Neural cell (in vitro differentiated cells): ENCODE results near the gene FAM53C. TPM values are rescaled to one million over a fixed set of nuclear protein-coding genes. Genes with fewer than 3 reads are reported as not detected.
"Not testable (repeated sequence)": the region's sequence is repeated elsewhere in the genome, so short reads cannot be mapped to it uniquely, and the experiment has no call there.

Experiments
- H2AFZ ChIP-seq: fragments of 200-600, 300-800 bp; sonication (generic), shearing (Covaris generic); 2 replicates; pipeline ENCODE4 v1.6.0; 2014; ENCODE audit warnings: low read depth, mild to moderate bottlenecking, antibody characterized with exemption, low read length, moderate library complexity
- H3F3A ChIP-seq: fragments of 200-600 bp; shearing (Covaris generic); 2 replicates; pipeline ENCODE4 v1.6.1; 2016; ENCODE audit warnings: mild to moderate bottlenecking, moderate library complexity, mixed read lengths, antibody characterized with exemption, low read length; ENCODE audit not compliant: insufficient read depth, poor library complexity, severe bottlenecking
- H3K27ac ChIP-seq: fragments of 200-600, 300-800 bp; sonication (generic), shearing (Covaris generic); 2 replicates; pipeline ENCODE4 v1.5.1; 2014; ENCODE audit warnings: mild to moderate bottlenecking, low read length, moderate library complexity
- H3K27me3 ChIP-seq: fragments of 300-800, 200-600 bp; sonication (generic), shearing (Covaris generic); 2 replicates; pipeline ENCODE4 v1.6.0; 2014; ENCODE audit warnings: mild to moderate bottlenecking, low read depth, low read length, moderate library complexity; ENCODE audit not compliant: insufficient read depth
- H3K36me3 ChIP-seq: fragments of 300-800, 200-600 bp; sonication (generic), shearing (Covaris generic); 2 replicates; pipeline ENCODE4 v1.5.1; 2014; ENCODE audit warnings: mild to moderate bottlenecking, antibody characterized with exemption, low read length, moderate library complexity; ENCODE audit not compliant: insufficient read depth
- H3K4me2 ChIP-seq: fragments of 300-800, 200-600 bp; sonication (generic), shearing (Covaris generic); 2 replicates; pipeline ENCODE4 v1.6.0; 2014; ENCODE audit warnings: mild to moderate bottlenecking, low read length
- H3K4me3 ChIP-seq: fragments of 300-800, 200-600 bp; sonication (generic), shearing (Covaris generic); 2 replicates; pipeline ENCODE4 v1.5.1; 2014; ENCODE audit warnings: mild to moderate bottlenecking, low read length, moderate library complexity
- H3K79me2 ChIP-seq: fragments of 200-600 bp; shearing (Covaris generic); replicated peaks from 2 replicates; pipeline ENCODE4 v1.6.0; 2014; ENCODE audit warnings: mild to moderate bottlenecking, low read length, moderate library complexity; ENCODE audit not compliant: insufficient read depth
- H3K9ac ChIP-seq: fragments of 300-800, 200-600 bp; sonication (generic), shearing (Covaris generic); 2 replicates; pipeline ENCODE4 v1.6.1; 2016; ENCODE audit warnings: mild to moderate bottlenecking, low read length, mixed read lengths
- H3K9me2 ChIP-seq: fragments of 200-600 bp; shearing (Covaris generic); 2 replicates; pipeline ENCODE4 v1.6.1; 2016; ENCODE audit warnings: mild to moderate bottlenecking, low read length, mixed read lengths; ENCODE audit not compliant: insufficient read depth
- H3K9me3 ChIP-seq: fragments of 200-600, 300-800 bp; sonication (generic), shearing (Covaris generic); 2 replicates; pipeline ENCODE4 v1.6.1; 2016; ENCODE audit warnings: mild to moderate bottlenecking, mixed run types, low read length, moderate library complexity, mixed read lengths
- H4K20me1 ChIP-seq: fragments of 200-600 bp; shearing (Covaris generic); 2 replicates; pipeline ENCODE4 v1.6.1; 2016; ENCODE audit warnings: mild to moderate bottlenecking, mixed run types; ENCODE audit not compliant: insufficient read depth
- EP300 ChIP-seq: fragments of 450-650 bp; conservative IDR thresholded peaks from 2 replicates; pipeline ENCODE4 v1.6.1; 2014; ENCODE audit warnings: antibody characterized with exemption, mild to moderate bottlenecking, moderate library complexity; ENCODE audit not compliant: poor library complexity, severe bottlenecking
- EZH2 ChIP-seq: fragments of 200-600, 300-800 bp; shearing (Covaris generic), sonication (generic); IDR thresholded peaks from 2 replicates; pipeline ENCODE4 v1.6.1; 2014; ENCODE audit warnings: antibody characterized with exemption, low read length, borderline replicate concordance, mild to moderate bottlenecking; ENCODE audit not compliant: insufficient read depth, poor library complexity, severe bottlenecking
- MXI1 ChIP-seq: fragments of 450-650 bp; conservative IDR thresholded peaks from 2 replicates; pipeline ENCODE4 v1.6.1; 2014; ENCODE audit warnings: antibody characterized with exemption, mild to moderate bottlenecking; ENCODE audit not compliant: poor library complexity, severe bottlenecking
- POLR2AphosphoS5 ChIP-seq: IDR thresholded peaks from 2 replicates; pipeline ENCODE4 v1.6.1; 2012
- RAD21 ChIP-seq: fragments of 450-650 bp; conservative IDR thresholded peaks from 2 replicates; pipeline ENCODE4 v1.6.1; 2014; ENCODE audit warnings: antibody characterized with exemption, mild to moderate bottlenecking, moderate library complexity
- SMC3 ChIP-seq: fragments of 450-650 bp; conservative IDR thresholded peaks from 2 replicates; pipeline ENCODE4 v1.6.1; 2014; ENCODE audit warnings: antibody characterized with exemption, mild to moderate bottlenecking, moderate library complexity; ENCODE audit not compliant: poor library complexity
- TAF1 ChIP-seq: IDR thresholded peaks from 2 replicates; pipeline ENCODE4 v1.6.1; 2012; ENCODE audit warnings: low read depth
- polyA plus RNA-seq: library from polyadenylated mRNA; depleted of rRNA; stranded (reverse); fragments of >200 nt; gene quantifications from 2 replicates; pipeline ENCODE4 v1.2.3, GENCODE V29; 2014
- TF ChIP-seq, protein P1 (sequence below): IDR thresholded peaks from 2 replicates; pipeline ENCODE4 v1.6.1; 2012; ENCODE audit warnings: borderline replicate concordance
- TF ChIP-seq, protein P2 (sequence below): fragments of 450-650 bp; IDR thresholded peaks from 2 replicates; pipeline ENCODE4 v1.5.1; 2014; ENCODE audit warnings: antibody characterized with exemption, mild to moderate bottlenecking, moderate library complexity; ENCODE audit not compliant: poor library complexity, severe bottlenecking

The FAM53C gene
- polyA plus RNA-seq, 1 donor from 2014 or later = 44.2 TPM

DNA sequence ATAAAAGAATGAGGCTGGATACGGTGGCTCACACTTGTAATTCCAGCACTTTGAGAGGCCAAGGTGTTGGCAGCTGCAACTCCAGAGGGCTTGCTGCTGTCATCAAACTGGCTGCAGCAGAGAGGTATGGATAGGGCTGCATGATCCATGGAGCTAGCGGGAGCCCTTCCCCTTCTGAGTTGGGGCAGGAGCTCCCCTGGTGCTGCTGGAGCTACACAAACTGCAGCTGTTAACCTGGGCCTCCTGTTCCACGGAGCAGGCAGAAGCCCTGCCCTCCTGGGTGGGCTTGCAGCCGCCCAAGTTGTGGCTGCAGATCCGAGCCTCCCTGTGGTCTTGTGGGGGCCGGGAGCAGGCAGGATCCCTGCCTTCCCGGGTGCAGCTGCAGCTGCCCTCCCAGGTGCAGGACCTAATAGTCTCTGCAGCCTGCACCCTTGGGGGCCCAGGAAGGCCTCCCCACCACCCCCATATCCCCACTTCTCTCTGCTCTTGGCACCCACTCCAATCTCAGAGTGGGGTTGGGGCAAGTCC, 22.3 kb upstream of the FAM53C start:
- H3K9me2 ChIP-seq = no peaks in the 10 kb centered on the region
- H3K4me2 ChIP-seq = no peak overlapping the region
- no peaks in the 10 kb centered on the region for H4K20me1 ChIP-seq
- H3K9ac ChIP-seq = no peak overlapping the region
- no peaks in the 10 kb centered on the region for H3K79me2 ChIP-seq
- H3K27ac ChIP-seq = no peak overlapping the region
- no peaks in the 10 kb centered on the region for H3F3A ChIP-seq
- no peaks in the 10 kb centered on the region for H3K9me3 ChIP-seq
- no peak overlapping the region for H2AFZ ChIP-seq
- H3K36me3 ChIP-seq = no peaks in the 10 kb centered on the region
- TF ChIP-seq, protein P1, sequence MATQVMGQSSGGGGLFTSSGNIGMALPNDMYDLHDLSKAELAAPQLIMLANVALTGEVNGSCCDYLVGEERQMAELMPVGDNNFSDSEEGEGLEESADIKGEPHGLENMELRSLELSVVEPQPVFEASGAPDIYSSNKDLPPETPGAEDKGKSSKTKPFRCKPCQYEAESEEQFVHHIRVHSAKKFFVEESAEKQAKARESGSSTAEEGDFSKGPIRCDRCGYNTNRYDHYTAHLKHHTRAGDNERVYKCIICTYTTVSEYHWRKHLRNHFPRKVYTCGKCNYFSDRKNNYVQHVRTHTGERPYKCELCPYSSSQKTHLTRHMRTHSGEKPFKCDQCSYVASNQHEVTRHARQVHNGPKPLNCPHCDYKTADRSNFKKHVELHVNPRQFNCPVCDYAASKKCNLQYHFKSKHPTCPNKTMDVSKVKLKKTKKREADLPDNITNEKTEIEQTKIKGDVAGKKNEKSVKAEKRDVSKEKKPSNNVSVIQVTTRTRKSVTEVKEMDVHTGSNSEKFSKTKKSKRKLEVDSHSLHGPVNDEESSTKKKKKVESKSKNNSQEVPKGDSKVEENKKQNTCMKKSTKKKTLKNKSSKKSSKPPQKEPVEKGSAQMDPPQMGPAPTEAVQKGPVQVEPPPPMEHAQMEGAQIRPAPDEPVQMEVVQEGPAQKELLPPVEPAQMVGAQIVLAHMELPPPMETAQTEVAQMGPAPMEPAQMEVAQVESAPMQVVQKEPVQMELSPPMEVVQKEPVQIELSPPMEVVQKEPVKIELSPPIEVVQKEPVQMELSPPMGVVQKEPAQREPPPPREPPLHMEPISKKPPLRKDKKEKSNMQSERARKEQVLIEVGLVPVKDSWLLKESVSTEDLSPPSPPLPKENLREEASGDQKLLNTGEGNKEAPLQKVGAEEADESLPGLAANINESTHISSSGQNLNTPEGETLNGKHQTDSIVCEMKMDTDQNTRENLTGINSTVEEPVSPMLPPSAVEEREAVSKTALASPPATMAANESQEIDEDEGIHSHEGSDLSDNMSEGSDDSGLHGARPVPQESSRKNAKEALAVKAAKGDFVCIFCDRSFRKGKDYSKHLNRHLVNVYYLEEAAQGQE = no peak
- no peak for TF ChIP-seq EZH2
- TF ChIP-seq, protein P2, sequence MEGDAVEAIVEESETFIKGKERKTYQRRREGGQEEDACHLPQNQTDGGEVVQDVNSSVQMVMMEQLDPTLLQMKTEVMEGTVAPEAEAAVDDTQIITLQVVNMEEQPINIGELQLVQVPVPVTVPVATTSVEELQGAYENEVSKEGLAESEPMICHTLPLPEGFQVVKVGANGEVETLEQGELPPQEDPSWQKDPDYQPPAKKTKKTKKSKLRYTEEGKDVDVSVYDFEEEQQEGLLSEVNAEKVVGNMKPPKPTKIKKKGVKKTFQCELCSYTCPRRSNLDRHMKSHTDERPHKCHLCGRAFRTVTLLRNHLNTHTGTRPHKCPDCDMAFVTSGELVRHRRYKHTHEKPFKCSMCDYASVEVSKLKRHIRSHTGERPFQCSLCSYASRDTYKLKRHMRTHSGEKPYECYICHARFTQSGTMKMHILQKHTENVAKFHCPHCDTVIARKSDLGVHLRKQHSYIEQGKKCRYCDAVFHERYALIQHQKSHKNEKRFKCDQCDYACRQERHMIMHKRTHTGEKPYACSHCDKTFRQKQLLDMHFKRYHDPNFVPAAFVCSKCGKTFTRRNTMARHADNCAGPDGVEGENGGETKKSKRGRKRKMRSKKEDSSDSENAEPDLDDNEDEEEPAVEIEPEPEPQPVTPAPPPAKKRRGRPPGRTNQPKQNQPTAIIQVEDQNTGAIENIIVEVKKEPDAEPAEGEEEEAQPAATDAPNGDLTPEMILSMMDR = no peak
- no peak for TF ChIP-seq MXI1
- TF ChIP-seq RAD21 = no peak
- TF ChIP-seq TAF1 = no peak
- no peak for TF ChIP-seq EP300
- no peak overlapping the region for H3K4me3 ChIP-seq
- H3K27me3 ChIP-seq = no peaks in the 10 kb centered on the region

DNA sequence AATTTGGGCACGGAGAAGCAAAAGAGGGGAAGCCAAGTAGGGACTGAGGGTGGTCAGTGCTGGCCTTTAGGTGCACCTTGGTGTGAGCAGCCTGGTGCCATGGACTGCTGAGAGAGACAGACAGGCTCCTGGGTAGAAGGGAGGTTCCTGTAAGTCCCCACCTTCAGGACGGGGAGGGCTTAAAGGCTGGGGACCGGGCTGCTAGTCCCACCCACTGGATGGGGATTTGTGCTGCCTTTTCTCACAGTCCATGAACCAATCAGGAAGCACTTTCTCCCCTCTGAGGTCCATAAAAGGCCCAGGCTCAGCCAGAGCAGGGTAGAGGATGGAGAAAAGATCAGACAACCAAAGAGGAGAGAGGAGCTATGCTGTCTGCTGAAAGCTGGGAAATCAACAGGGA, 21.7 kb upstream of the FAM53C start:
- Histone ChIP-seq H3K9me2 (no peaks in the 10 kb centered on the region), H3K4me2 (no peak overlapping the region), H3K9ac (no peak overlapping the region), H3K27ac (no peak overlapping the region), H2AFZ (no peak overlapping the region), H3K4me3 (no peak overlapping the region), H3K79me2 (no peaks in the 10 kb centered on the region), H3F3A (no peaks in the 10 kb centered on the region), H4K20me1 (no peaks in the 10 kb centered on the region), H3K27me3 (no peaks in the 10 kb centered on the region), H3K36me3 (no peaks in the 10 kb centered on the region), H3K9me3 (no peaks in the 10 kb centered on the region)
- TF ChIP-seq EP300 = no peak
- TF ChIP-seq RAD21 = no peak
- no peak for TF ChIP-seq SMC3
- no peak for TF ChIP-seq POLR2AphosphoS5
- TF ChIP-seq TAF1 = no peak
- TF ChIP-seq, protein P1 = no peak
- TF ChIP-seq, protein P2 = no peak
- no peak for TF ChIP-seq MXI1
- no peak for TF ChIP-seq EZH2

DNA sequence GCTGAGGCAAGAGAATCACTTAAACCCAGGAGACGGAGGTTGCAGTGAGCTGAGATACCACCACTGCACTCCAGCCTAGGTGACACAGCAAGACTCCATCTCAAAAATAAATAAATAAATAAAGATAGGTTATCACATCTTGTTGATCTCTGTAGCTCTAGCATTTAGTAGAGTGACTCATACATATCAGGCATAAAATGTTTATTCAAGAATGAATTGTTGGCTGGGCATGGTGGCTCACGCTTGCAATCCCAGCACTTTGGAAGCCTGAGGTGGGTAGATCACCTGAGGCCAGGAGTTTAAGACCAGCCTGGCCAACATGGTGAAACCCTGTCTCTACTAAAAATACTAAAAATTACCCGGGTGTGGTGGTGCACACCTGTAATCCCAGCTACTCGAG, 19.9 kb upstream of the FAM53C start:
- not testable (repeated sequence) for H3K9me3 ChIP-seq, H3K9me2 ChIP-seq, H3K79me2 ChIP-seq, H3K36me3 ChIP-seq, H3K27me3 ChIP-seq, H2AFZ ChIP-seq, H3K4me2 ChIP-seq, H4K20me1 ChIP-seq, H3K27ac ChIP-seq, H3F3A ChIP-seq, H3K4me3 ChIP-seq, H3K9ac ChIP-seq
